ENCODE data around the gene ZCCHC7.
A peak's percentile ranks its signal among the peaks of the same experiment; 100 is the strongest.

The ZCCHC7 gene

GRCh38 chr9:37309136-37309535 lies 188.8 kb downstream of the ZCCHC7 start:
- Histone ChIP-seq H3K27me3 (replicated peaks) (no peaks in the 10 kb centered on the region), H3K4me3 (ENCODE audit: low read depth, low read length) (no peak overlapping the region), H3K36me3 (replicated peaks) (peaks cover 2% of the 10 kb centered on the region), H3K27ac (no peak overlapping the region)
- TF ChIP-seq CTCF (IDR thresholded peaks at IDR 0.05; ENCODE audit: low read depth, low read length, missing control alignments): peak; percentile 55
- in situ Hi-C loops (cut with HindIII; ENCODE audit: low pct_ligation_motif_present, low sequenced_read_pairs): no loop called here
- DNase-seq: no peak

GRCh38 chr9:37311938-37312708 lies 191.7 kb downstream of the ZCCHC7 start:
- H3K36me3 ChIP-seq (replicated peaks): no peaks in the 10 kb centered on the region
- DNase-seq: peak; percentile 59
- peak overlapping the region; percentile 69 for H3K27ac ChIP-seq
- in situ Hi-C loops (cut with HindIII; ENCODE audit: low pct_ligation_motif_present, low sequenced_read_pairs): no loop called here
- H3K27me3 ChIP-seq (replicated peaks): no peaks in the 10 kb centered on the region
- TF ChIP-seq CTCF (IDR thresholded peaks at IDR 0.05; ENCODE audit: low read depth, low read length, missing control alignments): no peak
- no peak overlapping the region for H3K4me3 ChIP-seq (ENCODE audit: low read depth, low read length)

GRCh38 chr9:37324261-37324683 lies 203.9 kb downstream of the ZCCHC7 start:
- in situ Hi-C loops (cut with HindIII; ENCODE audit: low pct_ligation_motif_present, low sequenced_read_pairs): no loop called here
- Histone ChIP-seq H3K4me3 (ENCODE audit: low read depth, low read length) (no peak overlapping the region), H3K27me3 (replicated peaks) (no peaks in the 10 kb centered on the region), H3K36me3 (replicated peaks) (no peaks in the 10 kb centered on the region), H3K27ac (no peak overlapping the region)
- no peak for TF ChIP-seq CTCF (IDR thresholded peaks at IDR 0.05; ENCODE audit: low read depth, low read length, missing control alignments)
- peak; percentile 43 for DNase-seq

- H3K36me3 ChIP-seq (replicated peaks): no peaks in the 10 kb centered on the region
- H3K27ac ChIP-seq: no peak overlapping the region
- no peak for TF ChIP-seq CTCF (IDR thresholded peaks at IDR 0.05; ENCODE audit: low read depth, low read length, missing control alignments)
- DNase-seq: no peak
- in situ Hi-C loops (cut with HindIII; ENCODE audit: low pct_ligation_motif_present, low sequenced_read_pairs): no loop called here
- H3K27me3 ChIP-seq (replicated peaks): no peaks in the 10 kb centered on the region
- H3K4me3 ChIP-seq (ENCODE audit: low read depth, low read length): no peak overlapping the region
Measured at GRCh38 chr9:37324691-37325490, 204.5 kb downstream of the ZCCHC7 start.

- Histone ChIP-seq H3K36me3 (replicated peaks) (no peaks in the 10 kb centered on the region), H3K27ac (no peak overlapping the region), H3K27me3 (replicated peaks) (no peaks in the 10 kb centered on the region), H3K4me3 (ENCODE audit: low read depth, low read length) (no peak overlapping the region)
- in situ Hi-C loops (cut with HindIII; ENCODE audit: low pct_ligation_motif_present, low sequenced_read_pairs): no loop called here
- TF ChIP-seq CTCF (IDR thresholded peaks at IDR 0.05; ENCODE audit: low read depth, low read length, missing control alignments): no peak
- no peak for DNase-seq
Measured at GRCh38 chr9:37325778-37326177, 205.4 kb downstream of the ZCCHC7 start.

All from brain microvascular endothelial cell (primary cell).